GM18517 (cell line): Measurements from ENCODE around the gene C19orf85.
"Not testable (repeated sequence)": the region's sequence is repeated elsewhere in the genome, so short reads cannot be mapped to it uniquely, and the experiment has no call there.

ENCODE experiments used
- ATAC-seq: cut with Tn5 transposase; IDR thresholded peaks from one replicate; pipeline ENCODE4 v1.9.1; 2021; ENCODE audit warnings: mild to moderate bottlenecking, moderate library complexity; ENCODE audit not compliant: unreplicated experiment

The C19orf85 gene

GRCh38 chr19:55442372-55442961 lies 22.1 kb downstream of the C19orf85 start:
- ATAC-seq: no peak

- ATAC-seq: no peak
These were observed 22.7 kb downstream of the C19orf85 start for GRCh38 chr19:55441692-55442321.

GRCh38 chr19:55441319-55441691 lies 23.2 kb downstream of the C19orf85 start:
- no peak for ATAC-seq

GRCh38 chr19:55440411-55441105 lies 24.0 kb downstream of the C19orf85 start:
- no peak for ATAC-seq

GRCh38 chr19:55439052-55439451 lies 25.5 kb downstream of the C19orf85 start:
- ATAC-seq: no peak

- no peak for ATAC-seq
These were observed 27.1 kb downstream of the C19orf85 start for GRCh38 chr19:55437410-55437809.

GRCh38 chr19:55436847-55437246 lies 27.7 kb downstream of the C19orf85 start:
- ATAC-seq: no peak

- no peak for ATAC-seq
These were observed 29.5 kb downstream of the C19orf85 start for GRCh38 chr19:55435020-55435419.

GRCh38 chr19:55434356-55434919 lies 30.1 kb downstream of the C19orf85 start:
- no peak for ATAC-seq

- no peak for ATAC-seq
These were observed 31.3 kb downstream of the C19orf85 start for GRCh38 chr19:55433292-55433691.

- no peak for ATAC-seq
These were observed 32.2 kb downstream of the C19orf85 start for GRCh38 chr19:55432241-55432959.

- no peak for ATAC-seq
These were observed 33.4 kb downstream of the C19orf85 start for GRCh38 chr19:55431183-55431582.

GRCh38 chr19:55426042-55426441 lies 38.5 kb downstream of the C19orf85 start:
- no peak for ATAC-seq

GRCh38 chr19:55424518-55424917 lies 40.0 kb downstream of the C19orf85 start:
- no peak for ATAC-seq

- no peak for ATAC-seq
These were observed 41.1 kb downstream of the C19orf85 start for GRCh38 chr19:55423225-55424005.

- not testable (repeated sequence) for ATAC-seq
These were observed 43.3 kb downstream of the C19orf85 start for GRCh38 chr19:55421281-55421680.

- no peak for ATAC-seq
These were observed 44.8 kb downstream of the C19orf85 start for GRCh38 chr19:55419624-55420236.

- no peak for ATAC-seq
These were observed 45.4 kb downstream of the C19orf85 start for GRCh38 chr19:55419103-55419502.

- no peak for ATAC-seq
These were observed 46.4 kb downstream of the C19orf85 start for GRCh38 chr19:55418185-55418584.
